GM23338 (cell line): ENCODE data around the gene ZYG11A. TPM values are rescaled to one million over a fixed set of nuclear protein-coding genes. Genes with fewer than 3 reads are reported as not detected.

Experiments used
- ATAC-seq: fragments of 200-7000 bp; cut with Tn5 transposase; 3 replicates; pipeline ENCODE4 v1.9.1; 2020
- DNase-seq: peaks from one replicate; pipeline ENCODE4 v3.0.0-alpha.2; 2015; ENCODE audit warnings: low spot score
- H2AFZ ChIP-seq: fragments of 200-600 bp; sonication (generic); 2 replicates; pipeline ENCODE4 v1.8.0; 2016; ENCODE audit warnings: antibody characterized with exemption, mild to moderate bottlenecking, moderate library complexity
- H3F3A ChIP-seq: fragments of 200-600 bp; sonication (generic); replicated peaks from 2 replicates; pipeline ENCODE4 v1.8.0; 2017; ENCODE audit warnings: antibody characterized with exemption, mixed run types, low read depth
- H3K27ac ChIP-seq: fragments of 200-600 bp; sonication (generic); 2 replicates; pipeline ENCODE4 v1.6.1; 2016; ENCODE audit warnings: low read depth
- H3K27me3 ChIP-seq: fragments of 200-600 bp; sonication (generic); 2 replicates; pipeline ENCODE4 v1.8.0; 2016; ENCODE audit warnings: mild to moderate bottlenecking, mixed run types, moderate library complexity; ENCODE audit not compliant: insufficient read depth
- H3K36me3 ChIP-seq: fragments of 200-600 bp; sonication (generic); 2 replicates; pipeline ENCODE4 v1.8.0; 2016; ENCODE audit warnings: mild to moderate bottlenecking; ENCODE audit not compliant: insufficient read depth
- H3K4me1 ChIP-seq: fragments of 200-600 bp; sonication (generic); 2 replicates; pipeline ENCODE4 v1.8.0; 2016; ENCODE audit warnings: mild to moderate bottlenecking, moderate library complexity; ENCODE audit not compliant: insufficient read depth
- H3K4me2 ChIP-seq: fragments of 200-600 bp; sonication (generic); 2 replicates; pipeline ENCODE4 v1.7.1; 2017; ENCODE audit warnings: mixed run types
- H3K4me3 ChIP-seq: fragments of 200-600 bp; sonication (generic); 2 replicates; pipeline ENCODE4 v1.6.1; 2016; ENCODE audit warnings: mixed run types
- H3K79me2 ChIP-seq: fragments of 200-600 bp; sonication (generic); replicated peaks from 2 replicates; pipeline ENCODE4 v1.8.0; 2017; ENCODE audit warnings: mild to moderate bottlenecking; ENCODE audit not compliant: insufficient read depth
- H3K9me2 ChIP-seq: fragments of 200-600 bp; sonication (generic); 2 replicates; pipeline ENCODE4 v1.8.0; 2017; ENCODE audit not compliant: insufficient read depth
- H4K20me1 ChIP-seq: fragments of 200-600 bp; sonication (generic); replicated peaks from 2 replicates; pipeline ENCODE4 v1.8.0; 2017; ENCODE audit warnings: mild to moderate bottlenecking; ENCODE audit not compliant: insufficient read depth
- H3K27ac Mint-ChIP-seq: 2 replicates; pipeline ENCODE4 v1.8.0; 2020; ENCODE audit warnings: inconsistent platforms, mild to moderate bottlenecking, moderate library complexity, mixed read lengths
- H3K27me3 Mint-ChIP-seq: 3 replicates; pipeline ENCODE4 v1.8.0; 2022; ENCODE audit warnings: low read depth, mild to moderate bottlenecking, moderate library complexity, mixed read lengths, inconsistent platforms; ENCODE audit not compliant: insufficient read depth, poor library complexity
- H3K36me3 Mint-ChIP-seq: 3 replicates; pipeline ENCODE4 v1.8.0; 2021; ENCODE audit warnings: low read depth, mild to moderate bottlenecking, inconsistent platforms, moderate library complexity, mixed read lengths
- H3K4me1 Mint-ChIP-seq: 3 replicates; pipeline ENCODE4 v1.8.0; 2020; ENCODE audit warnings: mild to moderate bottlenecking, inconsistent platforms, mixed read lengths
- H3K4me3 Mint-ChIP-seq: 3 replicates; pipeline ENCODE4 v1.8.0; 2021; ENCODE audit warnings: moderate library complexity, mild to moderate bottlenecking, inconsistent platforms, mixed read lengths
- H3K9me3 Mint-ChIP-seq: 3 replicates; pipeline ENCODE4 v1.8.0; 2020; ENCODE audit warnings: moderate library complexity, mild to moderate bottlenecking, inconsistent platforms, mixed read lengths
- CTCF ChIP-seq, 2 experiments: fragments of 200-600 bp in 1 of 2; sonication (generic) in 1 of 2; conservative IDR thresholded peaks; 2 replicates each; pipeline versions ENCODE4 v1.5.1 to v1.6.1; 2016 to 2017; ENCODE audit warnings: antibody characterized with exemption in 2 of 2, low read depth in 2 of 2, mild to moderate bottlenecking in 2 of 2, moderate library complexity in 1 of 2
- ETS1 ChIP-seq: IDR thresholded peaks from 2 replicates; pipeline ENCODE4 v1.6.1; 2016; ENCODE audit warnings: antibody characterized with exemption
- POLR2AphosphoS5 ChIP-seq: IDR thresholded peaks from 2 replicates; pipeline ENCODE4 v1.6.1; 2016; ENCODE audit warnings: antibody characterized with exemption, low read depth
- ZNF331 ChIP-seq: fragments of 250-450 bp; sonication (Bioruptor Pico); IDR thresholded peaks from 2 replicates; pipeline ENCODE4 v1.5.0; 2020; ENCODE audit warnings: low read depth, mild to moderate bottlenecking, moderate library complexity
- microRNA counts: library from miRNA; unstranded; fragments of <30 nt; microRNA quantifications from one replicate; lab custom pipeline; 2017
- microRNA-seq: library from miRNA; unstranded; fragments of <30 nt; microRNA quantifications from one replicate; pipeline ENCODE4, GENCODE V29; 2017
- polyA plus RNA-seq: library from polyadenylated mRNA; unstranded; fragments of >200 nt; fragmentation: Nextera tagmentation; extraction: Ambion mirVana; gene quantifications from 2 replicates; pipeline ENCODE4 v1.2.1, GENCODE V29; 2016
- small RNA-seq: library from RNA; depleted of rRNA; stranded (forward); fragments of <200 nt; gene quantifications from one replicate; pipeline ENCODE3, GENCODE V24; 2014; ENCODE audit warnings: low replicate concordance
- total RNA-seq: library from RNA; depleted of rRNA; stranded (reverse); fragments of >200 nt; shearing (Covaris generic); gene quantifications from 2 replicates; pipeline ENCODE4 v1.2.3, GENCODE V29; 2014; rRNA removed

ZYG11A gene
- total and polyA plus RNA-seq, 2 experiments from 2014 or later: 1.3 to 4.8 TPM

- H3K4me1 ChIP-seq: no peaks in the 10 kb centered on the region
- H3F3A ChIP-seq: no peaks in the 10 kb centered on the region
- H3K9me3 Mint-ChIP-seq: peaks cover 5% of the 10 kb centered on the region; the same call in 2 of the 3 replicates
- no peaks in the 10 kb centered on the region for H3K9me2 ChIP-seq
- H3K27me3 Mint-ChIP-seq: peaks cover 2% of the 10 kb centered on the region
- H3K4me3 Mint-ChIP-seq: no peak overlapping the region
- H3K4me2 ChIP-seq: no peak overlapping the region
- ATAC-seq (no peak), DNase-seq (no peak)
- no peak overlapping the region for H3K27ac ChIP-seq
- H3K4me3 ChIP-seq: no peak overlapping the region
- H3K36me3 Mint-ChIP-seq: peaks cover 4% of the 10 kb centered on the region; the same call in 1 of the 3 replicates
- H4K20me1 ChIP-seq: no peaks in the 10 kb centered on the region
- 0 out of 2 replicates have a peak, but pooled peaks cover 2% of the 10 kb centered on the region for H3K36me3 ChIP-seq
- no peaks in the 10 kb centered on the region for H3K27me3 ChIP-seq
- no peaks in the 10 kb centered on the region for H3K79me2 ChIP-seq
- H3K27ac Mint-ChIP-seq: no peak overlapping the region
- H2AFZ ChIP-seq: no peak overlapping the region
- TF ChIP-seq ETS1 (no peak), ZNF331 (CRISPR knock-in tag) (no peak), POLR2AphosphoS5 (no peak), CTCF (conservative IDR thresholded peaks at IDR 0.05; ENCODE audit: low read depth in 2 of 2) (no peak)
- no peaks in the 10 kb centered on the region for H3K4me1 Mint-ChIP-seq
Measured at GRCh38 chr1:52944566-52944965, 102.0 kb downstream of the ZYG11A start.

MicroRNA genes within 50 kb of the gene (microRNA counts, 767-probe panel; counts per million panel counts)
- microRNA hsa-miR-1273f (lab: Ali Mortazavi, UCI): not detected
- microRNA hsa-miR-1273g-5p (lab: Ali Mortazavi, UCI): not detected

Small RNAs within 50 kb of the gene (microRNA-seq; reads per million reads assigned to microRNA genes)
- not detected for gene MIR1273F
- not detected for gene MIR1273G
- not detected for gene MIR5095

Small RNAs within 50 kb of the gene (small RNA-seq; reads per million reads assigned to genes)
- gene AC099677.1 (not detected), gene AC099677.2 (not detected), gene MIR1273F (not detected), gene MIR1273G (not detected), gene MIR5095 (not detected), gene RNU6-969P (not detected)

Other genes starting within 250 kb of the ZYG11A start
- 19.8 and 20.9 TPM in 2 replicates for gene GPX7, start 240.4 kb upstream of the ZYG11A start, total RNA-seq
- 10.4 and 12.8 TPM in 2 replicates for gene GPX7, start 240.4 kb upstream of the ZYG11A start, polyA plus RNA-seq
- 0.10 TPM in 1 of 2 replicates, not detected in the other for gene SHISAL2A, start 209.6 kb upstream of the ZYG11A start, total RNA-seq
- 1.2 and 1.7 TPM in 2 replicates for gene SHISAL2A, start 209.6 kb upstream of the ZYG11A start, polyA plus RNA-seq
- gene COA7, start 144.4 kb upstream of the ZYG11A start, total RNA-seq: 27.5 and 33.5 TPM in 2 replicates
- 16.9 and 19.7 TPM in 2 replicates for gene COA7, start 144.4 kb upstream of the ZYG11A start, polyA plus RNA-seq
- 35.4 and 42.3 TPM in 2 replicates for gene ZYG11B, start 116.3 kb upstream of the ZYG11A start, total RNA-seq
- 7.5 and 7.8 TPM in 2 replicates for gene ZYG11B, start 116.3 kb upstream of the ZYG11A start, polyA plus RNA-seq
- 16.7 and 17.8 TPM in 2 replicates for gene ECHDC2, start 79.0 kb downstream of the ZYG11A start, total RNA-seq
- 17.0 and 20.6 TPM in 2 replicates for gene ECHDC2, start 79.0 kb downstream of the ZYG11A start, polyA plus RNA-seq
- 59.8 and 66.3 TPM in 2 replicates for gene SCP2, start 84.5 kb downstream of the ZYG11A start, total RNA-seq
- gene SCP2, start 84.5 kb downstream of the ZYG11A start, polyA plus RNA-seq: 95.3 and 116 TPM in 2 replicates
- gene PODN, start 219.5 kb downstream of the ZYG11A start, total RNA-seq: 0.24 and 1.0 TPM in 2 replicates
- 0.16 TPM in 1 of 2 replicates, not detected in the other for gene PODN, start 219.5 kb downstream of the ZYG11A start, polyA plus RNA-seq